ENCODE measurements around the gene TTC28. TPM values are rescaled to one million over a fixed set of nuclear protein-coding genes. Genes with fewer than 3 reads are reported as not detected.

TTC28 gene
- total RNA-seq, 4 donors from 2014 or later = 35.6 to 42.6 (median 36.9) TPM

DNA sequence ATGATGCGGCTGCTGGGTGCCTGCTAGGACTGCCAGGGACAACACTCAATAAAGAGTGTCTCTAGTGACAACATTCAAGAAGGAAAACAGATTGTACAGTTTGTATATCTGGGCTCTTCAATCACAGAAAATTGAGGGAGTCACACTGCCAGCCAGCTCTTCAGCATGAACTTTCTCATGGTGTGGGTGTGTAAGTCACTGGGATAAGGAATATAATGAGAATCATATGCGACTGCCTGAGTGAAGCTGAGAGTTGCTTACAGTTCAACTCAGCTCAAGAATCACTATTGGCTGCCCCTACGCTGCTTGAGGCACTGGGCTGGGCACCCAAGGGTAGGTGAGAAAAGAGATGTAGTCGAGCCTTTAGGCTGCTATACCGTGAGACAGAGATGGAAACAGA is 432.5 kb downstream of the TTC28 start:
- Histone ChIP-seq H3K27ac (replicated peaks in 1 of 4) (no peak overlapping the region), H3K4me1 (peaks cover 0 to 17% (median 0%) of the 10 kb centered on the region in 4 donors), H3K27me3 (no peaks in the 10 kb centered on the region), H3K9me3 (no peaks in the 10 kb centered on the region), H3K4me3 (no peak overlapping the region), H3K36me3 (no peaks in the 10 kb centered on the region)
- WGBS = 80% methylated on average over 5 of the region's 5 CpGs
- no peak for TF ChIP-seq POLR2AphosphoS5 (IDR thresholded peaks at IDR 0.05)
- TF ChIP-seq EP300 (IDR thresholded peaks at IDR 0.05) = no peak
- TF ChIP-seq, protein P1, sequence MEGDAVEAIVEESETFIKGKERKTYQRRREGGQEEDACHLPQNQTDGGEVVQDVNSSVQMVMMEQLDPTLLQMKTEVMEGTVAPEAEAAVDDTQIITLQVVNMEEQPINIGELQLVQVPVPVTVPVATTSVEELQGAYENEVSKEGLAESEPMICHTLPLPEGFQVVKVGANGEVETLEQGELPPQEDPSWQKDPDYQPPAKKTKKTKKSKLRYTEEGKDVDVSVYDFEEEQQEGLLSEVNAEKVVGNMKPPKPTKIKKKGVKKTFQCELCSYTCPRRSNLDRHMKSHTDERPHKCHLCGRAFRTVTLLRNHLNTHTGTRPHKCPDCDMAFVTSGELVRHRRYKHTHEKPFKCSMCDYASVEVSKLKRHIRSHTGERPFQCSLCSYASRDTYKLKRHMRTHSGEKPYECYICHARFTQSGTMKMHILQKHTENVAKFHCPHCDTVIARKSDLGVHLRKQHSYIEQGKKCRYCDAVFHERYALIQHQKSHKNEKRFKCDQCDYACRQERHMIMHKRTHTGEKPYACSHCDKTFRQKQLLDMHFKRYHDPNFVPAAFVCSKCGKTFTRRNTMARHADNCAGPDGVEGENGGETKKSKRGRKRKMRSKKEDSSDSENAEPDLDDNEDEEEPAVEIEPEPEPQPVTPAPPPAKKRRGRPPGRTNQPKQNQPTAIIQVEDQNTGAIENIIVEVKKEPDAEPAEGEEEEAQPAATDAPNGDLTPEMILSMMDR (IDR thresholded peaks at IDR 0.05) = no peak
- TF ChIP-seq POLR2A (IDR thresholded peaks at IDR 0.05; ENCODE audit: low read depth) = no peak
- DNase-seq (ENCODE audit: extremely low spot score) = no peak
- intact Hi-C loops (cut with DNase I) = no loop called here

DNA sequence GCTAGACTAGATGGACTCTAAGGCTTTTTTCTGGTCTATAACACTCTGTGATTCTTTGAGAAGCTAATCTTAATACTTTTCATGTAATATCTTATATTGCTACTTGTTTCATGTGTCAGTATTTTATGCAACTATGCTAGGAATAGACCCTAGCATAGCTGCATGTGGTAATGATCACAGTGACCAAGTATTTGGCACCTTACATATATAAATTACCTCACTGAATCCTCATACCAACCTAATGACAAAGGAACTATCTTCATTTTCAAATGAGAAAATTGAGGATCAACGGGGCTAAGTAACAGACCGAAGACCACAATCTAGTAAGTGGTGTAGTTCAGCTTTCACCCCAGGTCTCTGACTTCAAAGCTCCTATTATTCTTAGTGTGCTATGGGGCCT is 433.2 kb downstream of the TTC28 start:
- Histone ChIP-seq H3K9me3 (no peaks in the 10 kb centered on the region), H3K36me3 (no peaks in the 10 kb centered on the region), H3K27me3 (no peaks in the 10 kb centered on the region), H3K4me1 (peaks cover 0 to 17% (median 0%) of the 10 kb centered on the region in 4 donors), H3K27ac (replicated peaks in 1 of 4) (no peak overlapping the region), H3K4me3 (no peak overlapping the region)
- no peak for DNase-seq (ENCODE audit: extremely low spot score)
- intact Hi-C loops (cut with DNase I) = no loop called here
- WGBS = 85% methylated on average over 2 of the region's 2 CpGs
- TF ChIP-seq POLR2AphosphoS5 (IDR thresholded peaks at IDR 0.05) (no peak), POLR2A (IDR thresholded peaks at IDR 0.05; ENCODE audit: low read depth) (no peak), EP300 (IDR thresholded peaks at IDR 0.05) (no peak)
- TF ChIP-seq, protein P1 (IDR thresholded peaks at IDR 0.05) = no peak

DNA sequence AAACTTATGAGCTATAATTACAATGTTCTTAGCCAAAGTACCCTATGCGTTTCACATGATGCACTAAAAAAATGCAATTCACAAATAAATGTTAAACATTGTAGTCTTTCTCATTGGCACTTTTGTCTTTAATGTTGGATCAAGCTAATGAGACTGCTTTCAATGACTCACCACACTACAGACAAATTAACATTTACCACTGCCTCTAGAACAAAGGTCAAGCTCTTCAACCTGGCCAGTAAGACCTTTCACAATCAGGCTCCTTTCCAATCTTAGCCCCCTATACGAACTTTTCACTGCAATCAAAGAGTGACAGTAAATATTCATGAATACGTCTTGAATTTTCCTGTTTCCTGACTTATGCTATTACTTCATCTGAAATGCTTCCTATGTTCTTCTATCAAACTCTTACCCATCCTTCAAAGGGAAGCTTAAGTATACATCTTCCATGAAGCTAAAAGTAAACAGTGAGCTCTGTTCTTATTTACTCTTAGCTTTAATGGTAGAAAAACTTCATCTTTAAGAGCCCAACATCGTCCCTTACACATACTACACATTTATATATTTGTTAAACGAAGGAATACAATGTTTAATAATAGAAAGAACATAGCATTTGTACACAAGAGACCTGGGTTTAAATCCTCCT is 433.9 kb downstream of the TTC28 start:
- TF ChIP-seq EP300 (IDR thresholded peaks at IDR 0.05) = no peak
- no peak for DNase-seq (ENCODE audit: extremely low spot score)
- 95% methylated on average over 5 of the region's 5 CpGs for WGBS
- no peaks in the 10 kb centered on the region for H3K9me3 ChIP-seq
- H3K27me3 ChIP-seq = no peaks in the 10 kb centered on the region
- no peak overlapping the region for H3K27ac ChIP-seq (replicated peaks in 1 of 4)
- H3K4me1 ChIP-seq = peaks cover 0 to 17% (median 0%) of the 10 kb centered on the region in 4 donors
- H3K4me3 ChIP-seq = no peak overlapping the region
- H3K36me3 ChIP-seq = no peaks in the 10 kb centered on the region
- intact Hi-C loops (cut with DNase I) = no loop called here

DNA sequence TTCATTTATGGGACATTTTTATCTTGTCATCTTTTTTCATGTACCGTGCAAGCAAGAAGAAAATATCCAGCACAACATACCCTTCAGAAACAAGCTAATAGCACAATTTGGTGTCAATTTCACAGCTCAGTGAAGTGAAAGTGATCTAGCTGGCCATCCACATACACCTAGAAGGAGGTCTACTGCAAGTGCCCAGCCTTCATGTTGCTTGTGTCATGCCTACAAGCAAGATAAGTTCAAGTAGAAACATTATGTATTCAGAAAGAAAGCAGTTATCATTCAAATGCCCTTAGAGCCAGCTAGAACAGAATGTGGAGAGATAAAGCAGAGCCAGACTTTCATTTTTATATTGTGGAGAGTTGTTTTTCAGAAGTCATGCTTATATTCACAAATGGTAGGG is 434.9 kb downstream of the TTC28 start:
- TF ChIP-seq, protein P1 (IDR thresholded peaks at IDR 0.05) = no peak
- TF ChIP-seq POLR2A (IDR thresholded peaks at IDR 0.05; ENCODE audit: low read depth) = no peak
- TF ChIP-seq EP300 (IDR thresholded peaks at IDR 0.05) = no peak
- no peak for TF ChIP-seq POLR2AphosphoS5 (IDR thresholded peaks at IDR 0.05)
- Histone ChIP-seq H3K27me3 (no peaks in the 10 kb centered on the region), H3K27ac (replicated peaks in 1 of 4) (no peak overlapping the region), H3K4me1 (peaks cover 0 to 17% (median 0%) of the 10 kb centered on the region in 4 donors), H3K9me3 (no peaks in the 10 kb centered on the region), H3K36me3 (no peaks in the 10 kb centered on the region), H3K4me3 (no peak overlapping the region)
- 81% methylated on average over 1 of the region's 1 CpG for WGBS
- DNase-seq (ENCODE audit: extremely low spot score) = no peak
- intact Hi-C loops (cut with DNase I) = no loop called here

DNA sequence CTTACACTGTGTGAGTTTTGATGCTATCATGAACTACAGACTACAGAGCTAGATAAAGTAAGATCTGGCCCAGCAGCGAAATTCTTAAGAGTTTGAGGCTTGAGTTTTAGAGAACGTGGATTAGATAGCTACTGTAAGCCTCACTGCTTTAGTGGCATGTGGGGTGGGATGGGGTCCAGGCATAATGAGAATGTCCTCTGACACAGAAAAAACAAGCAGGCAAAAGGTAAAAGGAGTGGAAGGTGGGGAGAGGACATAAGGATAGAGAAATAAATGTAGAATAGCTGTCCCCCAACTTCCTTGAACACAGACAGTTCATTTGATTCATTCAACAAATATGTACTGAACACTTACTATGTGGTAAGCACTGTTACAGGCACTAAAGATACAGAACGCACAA is 436.1 kb downstream of the TTC28 start:
- intact Hi-C loops (cut with DNase I) = no loop called here
- Histone ChIP-seq H3K9me3 (no peaks in the 10 kb centered on the region), H3K36me3 (no peaks in the 10 kb centered on the region), H3K27ac (replicated peaks in 1 of 4) (no peak overlapping the region), H3K4me1 (peaks cover 0 to 17% (median 0%) of the 10 kb centered on the region in 4 donors), H3K27me3 (no peaks in the 10 kb centered on the region), H3K4me3 (no peak overlapping the region)
- 92% methylated on average over 3 of the region's 3 CpGs for WGBS
- TF ChIP-seq, protein P1 (IDR thresholded peaks at IDR 0.05) = no peak
- TF ChIP-seq POLR2AphosphoS5 (IDR thresholded peaks at IDR 0.05) (no peak), EP300 (IDR thresholded peaks at IDR 0.05) (no peak), POLR2A (IDR thresholded peaks at IDR 0.05; ENCODE audit: low read depth) (no peak)
- no peak for DNase-seq (ENCODE audit: extremely low spot score)

Data from esophagus muscularis mucosa (tissue), 4 donors.